Upper lobe of left lung (tissue), 4 donors: ENCODE data around the gene TMPRSS7.

ENCODE experiments used
- EP300 ChIP-seq, 4 donors: sonication (generic); formaldehyde crosslinking; IDR thresholded peaks; one replicate each; pipeline ENCODE4 v1.5.1; 2017; ENCODE audit warnings: antibody characterized with exemption in 4 of 4, control low read depth in 2 of 4
- POLR2A ChIP-seq, 4 donors: fragments of 450-650 bp; IDR thresholded peaks; one replicate each; pipeline ENCODE4 v1.5.1; 2016 to 2017; ENCODE audit warnings: antibody characterized with exemption in 4 of 4, mild to moderate bottlenecking in 2 of 4
- POLR2AphosphoS5 ChIP-seq, 2 donors: sonication (generic); formaldehyde crosslinking; IDR thresholded peaks; one replicate each; pipeline ENCODE4 v1.5.1; 2017; ENCODE audit warnings: antibody characterized with exemption in 2 of 2
- TF ChIP-seq, protein P1 (sequence below), 6 experiments: fragments of 450-650 bp in 4 of 6; fragments of 200-600 bp in 2 of 6; sonication (generic) in 2 of 6; IDR thresholded peaks; one replicate each; pipeline ENCODE4 v1.5.1; 2016 to 2019; ENCODE audit warnings: antibody characterized with exemption in 6 of 6

DNA sequence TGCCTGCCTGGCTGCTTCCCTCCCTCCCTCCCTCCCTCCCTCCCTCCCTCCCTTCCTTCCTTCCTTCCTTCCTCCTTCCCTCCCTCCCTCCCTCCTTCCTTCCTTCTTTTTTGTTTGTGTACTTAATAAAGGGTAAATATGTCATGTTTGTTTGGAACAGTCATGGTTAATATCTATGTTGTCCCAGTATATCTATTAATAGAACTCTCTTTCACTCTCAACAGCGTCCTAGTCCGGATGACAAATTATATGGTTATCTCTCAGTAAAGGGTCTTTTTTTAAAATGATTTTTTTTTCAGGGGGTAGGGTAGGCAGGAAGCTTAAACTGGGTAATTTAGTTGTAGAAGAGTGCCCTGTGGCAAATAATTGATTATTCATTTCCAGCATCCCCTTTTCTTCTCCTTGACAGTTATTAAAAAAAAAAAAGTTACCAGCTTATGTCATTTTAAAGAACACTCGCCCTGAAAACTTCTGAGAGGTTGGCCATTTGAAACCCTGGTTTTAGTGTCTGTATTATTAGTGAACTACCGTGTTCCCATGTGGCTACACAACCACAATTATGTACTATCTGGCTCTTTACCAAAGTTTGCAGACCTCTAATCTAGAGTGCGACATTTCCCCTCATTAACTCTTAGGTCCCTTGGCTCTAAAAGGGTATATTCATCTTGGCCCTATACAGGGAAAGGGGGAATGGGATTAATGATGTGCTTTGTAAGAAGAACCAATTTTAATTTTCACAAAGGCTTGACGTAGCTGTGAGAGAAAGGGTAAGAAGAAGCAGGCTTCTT, 22.1 kb upstream of the TMPRSS7 start:
- TF ChIP-seq POLR2A (IDR thresholded peaks at IDR 0.05) (no peak), POLR2AphosphoS5 (IDR thresholded peaks at IDR 0.05) (no peak), EP300 (IDR thresholded peaks at IDR 0.05) (no peak)
- TF ChIP-seq, protein P1, sequence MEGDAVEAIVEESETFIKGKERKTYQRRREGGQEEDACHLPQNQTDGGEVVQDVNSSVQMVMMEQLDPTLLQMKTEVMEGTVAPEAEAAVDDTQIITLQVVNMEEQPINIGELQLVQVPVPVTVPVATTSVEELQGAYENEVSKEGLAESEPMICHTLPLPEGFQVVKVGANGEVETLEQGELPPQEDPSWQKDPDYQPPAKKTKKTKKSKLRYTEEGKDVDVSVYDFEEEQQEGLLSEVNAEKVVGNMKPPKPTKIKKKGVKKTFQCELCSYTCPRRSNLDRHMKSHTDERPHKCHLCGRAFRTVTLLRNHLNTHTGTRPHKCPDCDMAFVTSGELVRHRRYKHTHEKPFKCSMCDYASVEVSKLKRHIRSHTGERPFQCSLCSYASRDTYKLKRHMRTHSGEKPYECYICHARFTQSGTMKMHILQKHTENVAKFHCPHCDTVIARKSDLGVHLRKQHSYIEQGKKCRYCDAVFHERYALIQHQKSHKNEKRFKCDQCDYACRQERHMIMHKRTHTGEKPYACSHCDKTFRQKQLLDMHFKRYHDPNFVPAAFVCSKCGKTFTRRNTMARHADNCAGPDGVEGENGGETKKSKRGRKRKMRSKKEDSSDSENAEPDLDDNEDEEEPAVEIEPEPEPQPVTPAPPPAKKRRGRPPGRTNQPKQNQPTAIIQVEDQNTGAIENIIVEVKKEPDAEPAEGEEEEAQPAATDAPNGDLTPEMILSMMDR (IDR thresholded peaks at IDR 0.05), result no peak
